Adrenal gland (tissue), 5 donors: ENCODE results near the gene RXYLT1.

Experiments
- CTCF ChIP-seq, 6 experiments: fragments of 450-650 bp in 4 of 6; fragments of 200-600 bp in 2 of 6; sonication (generic) in 1 of 6; IDR thresholded peaks; 1 replicate in 5 of 6; 2 replicates in 1 of 6; pipeline versions ENCODE4 v1.5.1 to v1.8.0; 2016 to 2021; ENCODE audit warnings: antibody characterized with exemption in 6 of 6, mild to moderate bottlenecking in 2 of 6, moderate library complexity in 1 of 6
- POLR2A ChIP-seq, 2 donors: fragments of 450-650 bp; IDR thresholded peaks; one replicate each; pipeline ENCODE4 v1.6.1; 2017; ENCODE audit warnings: antibody characterized with exemption in 2 of 2, mild to moderate bottlenecking in 2 of 2, moderate library complexity in 1 of 2
- donor health status: DM: no; HTN: no; CAD: no.

- TF ChIP-seq CTCF (IDR thresholded peaks at IDR 0.05) (no peak), POLR2A (IDR thresholded peaks at IDR 0.05) (no peak)
Observed at GRCh38 chr12:63846238-63846967, 66.7 kb downstream of the RXYLT1 start.
